Measurements from ENCODE around the gene MYH6. TPM values are rescaled to one million over a fixed set of nuclear protein-coding genes. Genes with fewer than 3 reads are reported as not detected.

The MYH6 gene
- total and polyA plus RNA-seq, 2 of the 13 experiments (the other 11 are each of a cell fraction or from before 2014, with no cell fraction given), result 0.01 TPM; not detected in 1

DNA sequence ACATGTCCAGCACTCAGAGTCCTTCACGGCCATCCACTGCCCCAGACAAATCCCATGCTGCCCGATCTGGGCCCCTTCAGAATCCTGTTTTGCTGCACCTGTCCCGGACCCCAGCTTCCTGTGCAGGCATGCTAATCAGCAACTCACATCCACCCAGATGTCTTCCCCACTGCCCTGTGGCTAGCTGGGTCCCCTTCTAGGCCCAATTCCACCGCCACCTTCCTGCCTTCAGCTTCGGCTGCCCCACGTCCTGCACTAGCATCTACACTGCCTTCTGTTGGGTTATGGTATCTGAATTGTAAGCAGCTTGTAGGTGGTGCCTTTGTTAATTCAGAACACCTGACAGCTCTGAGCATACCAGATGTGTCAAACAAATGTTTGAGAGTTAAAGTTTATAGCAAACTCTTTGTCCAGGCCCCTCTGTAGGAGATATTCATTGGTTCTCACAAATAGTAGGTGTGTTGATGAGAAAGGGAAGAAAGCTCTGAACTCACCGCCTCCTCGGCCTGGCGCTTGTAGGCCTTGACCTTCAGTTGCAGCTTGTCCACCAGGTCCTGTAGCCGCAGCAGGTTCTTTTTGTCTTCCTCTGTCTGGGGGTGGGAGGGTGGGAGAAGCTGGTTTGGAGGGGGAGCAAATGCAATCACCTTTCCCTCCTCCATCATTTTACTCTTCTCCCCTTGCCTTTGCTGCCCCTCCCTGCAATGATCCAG is 25.2 kb downstream of the MYH6 start:
- intact Hi-C loops (cut with micrococcal nuclease; ENCODE audit: unreplicated experiment), result loop anchor here (5.0 kb wide), 1 partner anchor 261 kb away; no protein-coding TSS in a partner anchor
- POLR2A ChIA-PET, result interaction anchor here (1.4 to 1.5 kb wide), 2 partner anchors 56 to 61 kb away, joined by 3 to 4 read pairs; no protein-coding TSS in a partner anchor
- Histone ChIP-seq H3K4me3 (replicated peaks in 1 of 3; ENCODE audit: insufficient read depth in 1 of 3, low read depth in 2 of 3, low read length in 3 of 3) (no peak overlapping the region), H3K9me3 (ENCODE audit: low read length) (no peaks in the 10 kb centered on the region), H3K27me3 (ENCODE audit: control insufficient read depth in 1 of 2, insufficient read depth in 2 of 2, low read length in 2 of 2) (peaks cover 25 to 91% of the 10 kb centered on the region in 2 experiments), H3K4me1 (ENCODE audit: insufficient read depth, low read length) (no peaks in the 10 kb centered on the region), H2AFZ (ENCODE audit: low read length) (no peak overlapping the region), H3K36me3 (replicated peaks in 1 of 2; ENCODE audit: control insufficient read depth in 1 of 2, insufficient read depth in 2 of 2, low read length in 2 of 2) (no peaks in the 10 kb centered on the region), H3K4me2 (ENCODE audit: low read depth, low read length) (no peak overlapping the region), H3K9ac (ENCODE audit: insufficient read depth, low read depth, low read length) (no peak overlapping the region), H3K79me2 (ENCODE audit: insufficient read depth, low read length) (no peaks in the 10 kb centered on the region), H4K20me1 (ENCODE audit: insufficient read depth, low read length) (no peaks in the 10 kb centered on the region), H3K27ac (ENCODE audit: extremely low read length, insufficient read depth, low read length) (no peak overlapping the region)
- WGBS (ENCODE audit: low lambda C conversion rate), result 17% methylated on average over 10 of the region's 10 CpGs
- ATAC-seq, result no peak
- no TSS peak for BruUV-seq (replicated peaks)
- no peak for FAIRE-seq
- CTCF ChIA-PET (ENCODE audit: low intra/inter-chr PET ratio, low total read pairs), result interaction anchor here (1.1 kb wide), 1 partner anchor 55 kb away, joined by 3 read pairs; no protein-coding TSS in a partner anchor
- in situ Hi-C loops (cut with HindIII; ENCODE audit: extremely low pct_ligation_motif_present, low pct_unique_long_range_greater_than_20kb), result no loop called here
- no peak for DNase-seq (ENCODE audit: low spot score)
- TF ChIP-seq, protein P1, sequence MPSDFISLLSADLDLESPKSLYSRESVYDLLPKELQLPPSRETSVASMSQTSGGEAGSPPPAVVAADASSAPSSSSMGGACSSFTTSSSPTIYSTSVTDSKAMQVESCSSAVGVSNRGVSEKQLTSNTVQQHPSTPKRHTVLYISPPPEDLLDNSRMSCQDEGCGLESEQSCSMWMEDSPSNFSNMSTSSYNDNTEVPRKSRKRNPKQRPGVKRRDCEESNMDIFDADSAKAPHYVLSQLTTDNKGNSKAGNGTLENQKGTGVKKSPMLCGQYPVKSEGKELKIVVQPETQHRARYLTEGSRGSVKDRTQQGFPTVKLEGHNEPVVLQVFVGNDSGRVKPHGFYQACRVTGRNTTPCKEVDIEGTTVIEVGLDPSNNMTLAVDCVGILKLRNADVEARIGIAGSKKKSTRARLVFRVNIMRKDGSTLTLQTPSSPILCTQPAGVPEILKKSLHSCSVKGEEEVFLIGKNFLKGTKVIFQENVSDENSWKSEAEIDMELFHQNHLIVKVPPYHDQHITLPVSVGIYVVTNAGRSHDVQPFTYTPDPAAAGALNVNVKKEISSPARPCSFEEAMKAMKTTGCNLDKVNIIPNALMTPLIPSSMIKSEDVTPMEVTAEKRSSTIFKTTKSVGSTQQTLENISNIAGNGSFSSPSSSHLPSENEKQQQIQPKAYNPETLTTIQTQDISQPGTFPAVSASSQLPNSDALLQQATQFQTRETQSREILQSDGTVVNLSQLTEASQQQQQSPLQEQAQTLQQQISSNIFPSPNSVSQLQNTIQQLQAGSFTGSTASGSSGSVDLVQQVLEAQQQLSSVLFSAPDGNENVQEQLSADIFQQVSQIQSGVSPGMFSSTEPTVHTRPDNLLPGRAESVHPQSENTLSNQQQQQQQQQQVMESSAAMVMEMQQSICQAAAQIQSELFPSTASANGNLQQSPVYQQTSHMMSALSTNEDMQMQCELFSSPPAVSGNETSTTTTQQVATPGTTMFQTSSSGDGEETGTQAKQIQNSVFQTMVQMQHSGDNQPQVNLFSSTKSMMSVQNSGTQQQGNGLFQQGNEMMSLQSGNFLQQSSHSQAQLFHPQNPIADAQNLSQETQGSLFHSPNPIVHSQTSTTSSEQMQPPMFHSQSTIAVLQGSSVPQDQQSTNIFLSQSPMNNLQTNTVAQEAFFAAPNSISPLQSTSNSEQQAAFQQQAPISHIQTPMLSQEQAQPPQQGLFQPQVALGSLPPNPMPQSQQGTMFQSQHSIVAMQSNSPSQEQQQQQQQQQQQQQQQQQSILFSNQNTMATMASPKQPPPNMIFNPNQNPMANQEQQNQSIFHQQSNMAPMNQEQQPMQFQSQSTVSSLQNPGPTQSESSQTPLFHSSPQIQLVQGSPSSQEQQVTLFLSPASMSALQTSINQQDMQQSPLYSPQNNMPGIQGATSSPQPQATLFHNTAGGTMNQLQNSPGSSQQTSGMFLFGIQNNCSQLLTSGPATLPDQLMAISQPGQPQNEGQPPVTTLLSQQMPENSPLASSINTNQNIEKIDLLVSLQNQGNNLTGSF (CRISPR knock-in tag; IDR thresholded peaks at IDR 0.05), result no peak
- TF ChIP-seq ZNF232 (CRISPR knock-in tag; IDR thresholded peaks at IDR 0.05; ENCODE audit: borderline replicate concordance) (no peak), ZNF687 (CRISPR knock-in tag; IDR thresholded peaks at IDR 0.05) (no peak), AGO1 (IDR thresholded peaks at IDR 0.05; ENCODE audit: low read depth, low read length, poor library complexity, severe bottlenecking) (no peak), ZNF761 (CRISPR knock-in tag; conservative IDR thresholded peaks at IDR 0.05) (no peak), AFF4 (CRISPR knock-in tag; IDR thresholded peaks at IDR 0.05) (no peak), FIP1L1 (IDR thresholded peaks at IDR 0.05; ENCODE audit: borderline replicate concordance, insufficient read depth, low read depth, low read length) (no peak)
